Esophagus muscularis mucosa (tissue), 4 donors: ENCODE data around the gene TNNT2. TPM values are rescaled to one million over a fixed set of nuclear protein-coding genes. Genes with fewer than 3 reads are reported as not detected.
A peak's percentile ranks its signal among the peaks of the same experiment; 100 is the strongest.

ENCODE experiments used
- DNase-seq: peaks from one replicate; pipeline ENCODE4 v3.0.0-alpha.2; 2017; ENCODE audit errors: extremely low spot score
- H3K27ac ChIP-seq, 4 donors: fragments of 200-600 bp; sonication (generic); replicated peaks in 1 of 4; 1 replicate in 3 of 4; 2 replicates in 1 of 4; pipeline ENCODE4 v1.5.1; 2016 to 2019; ENCODE audit warnings: mild to moderate bottlenecking in 1 of 4
- H3K27me3 ChIP-seq, 4 donors: fragments of 200-600 bp; sonication (generic); one replicate each; pipeline versions ENCODE4 v1.5.1 to v1.6.0; 2016 to 2019
- H3K36me3 ChIP-seq, 4 donors: fragments of 200-600 bp; sonication (generic); one replicate each; pipeline ENCODE4 v1.5.1; 2016 to 2019
- H3K4me1 ChIP-seq, 4 donors: fragments of 200-600 bp; sonication (generic); one replicate each; pipeline ENCODE4 v1.5.1; 2016 to 2019
- H3K4me3 ChIP-seq, 4 donors: fragments of 200-600 bp; sonication (generic); 1 replicate in 2 of 4; 2 replicates in 2 of 4; pipeline ENCODE4 v1.5.1; 2016 to 2019; ENCODE audit warnings: mild to moderate bottlenecking in 4 of 4, moderate library complexity in 1 of 4
- H3K9me3 ChIP-seq, 4 donors: fragments of 200-600 bp; sonication (generic); 1 replicate in 3 of 4; 2 replicates in 1 of 4; pipeline ENCODE4 v1.5.1; 2016 to 2019
- EP300 ChIP-seq: sonication (generic); formaldehyde crosslinking; IDR thresholded peaks from one replicate; pipeline ENCODE4 v1.6.1; 2017; ENCODE audit warnings: antibody characterized with exemption
- POLR2A ChIP-seq: fragments of 450-650 bp; IDR thresholded peaks from one replicate; pipeline ENCODE4 v1.6.1; 2017; ENCODE audit warnings: antibody characterized with exemption, moderate library complexity, mild to moderate bottlenecking, low read depth
- POLR2AphosphoS5 ChIP-seq, 2 donors: sonication (generic); formaldehyde crosslinking; IDR thresholded peaks; one replicate each; pipeline ENCODE4 v1.6.1; 2017; ENCODE audit warnings: antibody characterized with exemption in 2 of 2
- WGBS: methylation state at CpG from one replicate; pipeline ENCODE4 v1.1.5; 2018; 5-methylcytosine and 5-hydroxymethylcytosine counted together
- intact Hi-C: fragments of 100-400 bp; cut with DNase I; formaldehyde crosslinking; loops from one replicate; pipeline ENCODE4 v1.15.1; 2023
- total RNA-seq, 4 donors: library from RNA; depleted of rRNA; stranded (reverse); fragments of >200 nt; gene quantifications; one replicate each; pipeline versions ENCODE4 v1.1.0 to v1.2.1, GENCODE V29; 2016
- TF ChIP-seq, protein P1 (sequence below), 3 experiments: fragments of 200-600 bp in 2 of 3; fragments of 450-650 bp in 1 of 3; sonication (generic) in 2 of 3; IDR thresholded peaks; one replicate each; pipeline ENCODE4 v1.5.1; 2017 to 2019; ENCODE audit warnings: antibody characterized with exemption in 3 of 3, mild to moderate bottlenecking in 2 of 3, moderate library complexity in 1 of 3

The TNNT2 gene
- total RNA-seq, 4 donors from 2014 or later = 0.83 to 2.0 TPM; not detected in 2

GRCh38 chr1:201379733-201380242 lies 2.3 kb upstream of the TNNT2 start:
- Histone ChIP-seq H3K27ac (no peak overlapping the region), H3K9me3 (no peaks in the 10 kb centered on the region), H3K4me3 (no peak overlapping the region), H3K27me3 (peaks cover 0 to 30% (median 0%) of the 10 kb centered on the region in 4 donors), H3K4me1 (peaks cover 0 to 21% (median 0%) of the 10 kb centered on the region in 4 donors), H3K36me3 (peaks cover 0 to 20% (median 0%) of the 10 kb centered on the region in 4 donors)
- DNase-seq = no peak
- TF ChIP-seq EP300 = no peak
- no peak for TF ChIP-seq POLR2AphosphoS5 (IDR thresholded peaks at IDR 0.05)
- no peak for TF ChIP-seq POLR2A
- TF ChIP-seq, protein P1, sequence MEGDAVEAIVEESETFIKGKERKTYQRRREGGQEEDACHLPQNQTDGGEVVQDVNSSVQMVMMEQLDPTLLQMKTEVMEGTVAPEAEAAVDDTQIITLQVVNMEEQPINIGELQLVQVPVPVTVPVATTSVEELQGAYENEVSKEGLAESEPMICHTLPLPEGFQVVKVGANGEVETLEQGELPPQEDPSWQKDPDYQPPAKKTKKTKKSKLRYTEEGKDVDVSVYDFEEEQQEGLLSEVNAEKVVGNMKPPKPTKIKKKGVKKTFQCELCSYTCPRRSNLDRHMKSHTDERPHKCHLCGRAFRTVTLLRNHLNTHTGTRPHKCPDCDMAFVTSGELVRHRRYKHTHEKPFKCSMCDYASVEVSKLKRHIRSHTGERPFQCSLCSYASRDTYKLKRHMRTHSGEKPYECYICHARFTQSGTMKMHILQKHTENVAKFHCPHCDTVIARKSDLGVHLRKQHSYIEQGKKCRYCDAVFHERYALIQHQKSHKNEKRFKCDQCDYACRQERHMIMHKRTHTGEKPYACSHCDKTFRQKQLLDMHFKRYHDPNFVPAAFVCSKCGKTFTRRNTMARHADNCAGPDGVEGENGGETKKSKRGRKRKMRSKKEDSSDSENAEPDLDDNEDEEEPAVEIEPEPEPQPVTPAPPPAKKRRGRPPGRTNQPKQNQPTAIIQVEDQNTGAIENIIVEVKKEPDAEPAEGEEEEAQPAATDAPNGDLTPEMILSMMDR (IDR thresholded peaks at IDR 0.05) = no peak
- WGBS = 93% methylated on average over 9 of the region's 9 CpGs
- intact Hi-C loops = no loop called here

- TF ChIP-seq POLR2A = no peak
- TF ChIP-seq, protein P1 (IDR thresholded peaks at IDR 0.05) = no peak
- TF ChIP-seq POLR2AphosphoS5 (IDR thresholded peaks at IDR 0.05) = no peak
- TF ChIP-seq EP300 = no peak
- Histone ChIP-seq H3K4me1 (peaks cover 0 to 18% (median 0%) of the 10 kb centered on the region in 4 donors), H3K9me3 (no peaks in the 10 kb centered on the region), H3K36me3 (peaks cover 0 to 25% (median 0%) of the 10 kb centered on the region in 4 donors), H3K4me3 (no peak overlapping the region), H3K27me3 (peaks cover 0 to 27% (median 0%) of the 10 kb centered on the region in 4 donors), H3K27ac (no peak overlapping the region)
- no peak for DNase-seq
- intact Hi-C loops = no loop called here
- 94% methylated on average over 5 of the region's 6 CpGs for WGBS
Observed at GRCh38 chr1:201378804-201379203, 1.3 kb upstream of the TNNT2 start.

DNA sequence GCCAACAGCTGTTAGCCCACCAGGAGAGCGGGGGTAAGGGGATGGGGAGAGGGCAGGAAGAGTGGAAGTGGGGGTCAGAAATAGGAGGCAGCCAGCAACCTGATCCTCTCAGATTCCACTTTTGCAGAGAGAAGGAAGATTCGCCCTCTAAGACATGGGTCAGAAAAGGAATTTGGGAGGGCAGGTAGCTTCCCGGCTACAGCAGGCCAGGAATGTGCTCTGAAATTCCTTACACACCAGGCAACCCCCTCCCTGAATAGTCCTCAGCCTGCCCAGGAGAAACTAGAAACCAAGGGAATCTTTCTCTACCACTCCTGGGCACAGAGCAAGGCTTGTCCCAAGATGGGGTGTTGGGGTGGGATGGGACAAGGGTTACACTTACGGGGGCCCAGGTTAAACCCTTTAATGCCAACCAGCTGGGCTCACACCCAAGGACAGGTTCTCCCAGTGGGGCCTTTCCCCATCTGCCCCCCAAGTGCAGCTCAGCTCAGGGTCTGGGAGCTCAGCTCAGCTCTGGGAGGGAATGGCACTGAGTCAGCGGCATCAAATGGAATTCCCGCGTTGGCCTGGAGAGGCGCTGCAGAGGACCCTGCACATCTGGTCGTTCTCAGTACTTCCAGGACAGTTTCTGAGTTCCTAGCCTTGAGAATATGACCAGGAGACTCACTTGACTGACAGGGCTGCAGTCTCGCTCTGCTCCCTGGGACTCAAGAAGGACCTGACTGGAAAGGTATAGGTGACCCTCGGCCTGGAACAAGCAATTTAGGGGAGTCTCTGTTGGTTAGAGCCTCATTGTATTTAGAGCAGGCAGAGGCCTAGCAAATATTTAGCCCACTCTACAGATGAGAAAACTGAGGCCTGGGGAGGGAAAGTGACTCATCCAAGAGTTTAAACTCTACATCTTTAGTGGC lies 761 bp downstream of the TNNT2 start:
- 46% methylated on average over 8 of the region's 11 CpGs for WGBS
- H3K27me3 ChIP-seq = peaks cover 0 to 42% (median 0%) of the 10 kb centered on the region in 4 donors
- no peak overlapping the region for H3K4me3 ChIP-seq

DNA sequence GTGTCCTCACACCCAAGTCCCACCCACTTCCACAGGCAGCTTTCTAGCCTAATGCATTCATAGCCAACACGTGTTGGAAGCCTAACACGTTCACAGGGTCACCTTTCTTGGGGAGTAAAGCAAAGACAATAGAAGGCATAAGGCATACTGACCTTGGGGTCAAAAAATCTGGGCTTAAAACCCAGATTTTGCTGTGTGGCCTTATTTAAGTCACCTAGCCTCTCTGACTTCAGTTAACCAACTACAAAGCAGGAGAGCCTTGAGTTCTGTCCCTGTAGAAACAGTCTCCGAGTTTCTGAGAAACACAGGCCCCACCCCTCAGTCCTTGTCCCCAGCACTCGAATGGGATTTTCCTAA lies 1.4 kb downstream of the TNNT2 start:
- no peak for DNase-seq
- H3K4me1 ChIP-seq = peaks cover 0 to 15% (median 0%) of the 10 kb centered on the region in 4 donors
- 71% methylated on average over 3 of the region's 4 CpGs for WGBS
- H3K27me3 ChIP-seq = peaks cover 0 to 42% (median 0%) of the 10 kb centered on the region in 4 donors
- H3K27ac ChIP-seq = no peak overlapping the region
- no peak overlapping the region for H3K4me3 ChIP-seq
- TF ChIP-seq POLR2AphosphoS5 (IDR thresholded peaks at IDR 0.05) = no peak
- peaks cover 0 to 52% (median 0%) of the 10 kb centered on the region in 4 donors for H3K36me3 ChIP-seq
- no peaks in the 10 kb centered on the region for H3K9me3 ChIP-seq
- intact Hi-C loops = no loop called here

More for the DNA sequence above, 761 bp downstream of the TNNT2 start:
- TF ChIP-seq POLR2AphosphoS5 (IDR thresholded peaks at IDR 0.05) = no peak
- no peak for TF ChIP-seq POLR2A
- TF ChIP-seq EP300 = no peak
- TF ChIP-seq, protein P1 (IDR thresholded peaks at IDR 0.05) = peak in 1 of 3 experiments; percentile 5
- DNase-seq = no peak
- Histone ChIP-seq H3K9me3 (no peaks in the 10 kb centered on the region), H3K36me3 (peaks cover 0 to 46% (median 0%) of the 10 kb centered on the region in 4 donors), H3K4me1 (peaks cover 0 to 18% (median 0%) of the 10 kb centered on the region in 4 donors), H3K27ac (no peak overlapping the region)
- intact Hi-C loops = no loop called here

DNA sequence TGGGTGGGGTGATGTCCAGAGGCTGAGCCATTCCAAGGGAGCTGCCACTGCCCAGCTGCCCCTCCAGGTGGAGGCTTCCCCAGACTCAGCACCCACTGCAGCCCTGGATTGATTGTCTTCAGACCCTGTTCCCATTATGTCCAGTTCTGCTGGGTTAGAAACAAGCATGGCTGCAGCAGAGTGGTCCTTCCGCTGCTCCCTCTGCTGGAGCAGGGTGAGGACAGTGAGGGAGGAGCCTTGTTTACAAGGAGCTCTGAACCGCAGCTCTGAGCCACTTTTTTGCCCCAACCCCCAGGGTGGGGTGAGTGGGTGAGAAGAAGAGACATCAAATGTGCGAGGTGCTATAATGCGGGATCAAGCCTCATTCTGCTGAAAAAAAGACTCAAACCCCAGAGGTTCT lies 2.3 kb downstream of the TNNT2 start:
- peaks cover 0 to 11% (median 0%) of the 10 kb centered on the region in 4 donors for H3K4me1 ChIP-seq
- peaks cover 0 to 61% (median 0%) of the 10 kb centered on the region in 4 donors for H3K36me3 ChIP-seq
- no peak overlapping the region for H3K4me3 ChIP-seq
- TF ChIP-seq, protein P1 (IDR thresholded peaks at IDR 0.05) = no peak
- no peak for TF ChIP-seq EP300
- TF ChIP-seq POLR2AphosphoS5 (IDR thresholded peaks at IDR 0.05) = no peak
- TF ChIP-seq POLR2A = no peak
- H3K27me3 ChIP-seq = peaks cover 0 to 42% (median 0%) of the 10 kb centered on the region in 4 donors
- no peak for DNase-seq
- intact Hi-C loops = no loop called here
- no peak overlapping the region for H3K27ac ChIP-seq
- no peaks in the 10 kb centered on the region for H3K9me3 ChIP-seq
- WGBS = 84% methylated on average over 4 of the region's 4 CpGs
